GM23248 (cell line): ENCODE results near the gene SDCCAG8. TPM values are rescaled to one million over a fixed set of nuclear protein-coding genes. Genes with fewer than 3 reads are reported as not detected.

Source experiments
- DNase-seq: peaks from one replicate; pipeline ENCODE4 v3.0.0-alpha.2; 2015
- H2AFZ ChIP-seq: fragments of 200-600 bp; sonication (generic); 2 replicates; pipeline ENCODE4 v1.6.1; 2016; ENCODE audit warnings: antibody characterized with exemption
- H3F3A ChIP-seq: fragments of 200-600 bp; sonication (generic); 2 replicates; pipeline ENCODE4 v1.6.1; 2016; ENCODE audit warnings: mild to moderate bottlenecking, antibody characterized with exemption, mixed run types; ENCODE audit not compliant: insufficient read depth
- H3K27ac ChIP-seq: fragments of 200-600 bp; sonication (generic); 2 replicates; pipeline ENCODE4 v1.5.1; 2016; ENCODE audit warnings: mild to moderate bottlenecking
- H3K27me3 ChIP-seq: fragments of 200-600 bp; sonication (generic); replicated peaks from 2 replicates; pipeline ENCODE4 v1.6.1; 2016; ENCODE audit warnings: mild to moderate bottlenecking; ENCODE audit not compliant: insufficient read depth
- H3K36me3 ChIP-seq: fragments of 200-600 bp; sonication (generic); 2 replicates; pipeline ENCODE4 v1.6.1; 2016; ENCODE audit warnings: low read depth, mild to moderate bottlenecking
- H3K4me1 ChIP-seq: fragments of 200-600 bp; sonication (generic); 2 replicates; pipeline ENCODE4 v1.6.1; 2016; ENCODE audit warnings: mild to moderate bottlenecking; ENCODE audit not compliant: insufficient read depth
- H3K4me2 ChIP-seq: fragments of 200-600 bp; sonication (generic); one replicate; pipeline ENCODE4 v1.6.1; 2016; ENCODE audit warnings: mild to moderate bottlenecking; ENCODE audit not compliant: unreplicated experiment
- H3K4me3 ChIP-seq: fragments of 200-600 bp; sonication (generic); 2 replicates; pipeline ENCODE4 v1.5.1; 2016; ENCODE audit warnings: mild to moderate bottlenecking
- H3K79me2 ChIP-seq: fragments of 200-600 bp; sonication (generic); 2 replicates; pipeline ENCODE4 v1.6.1; 2016; ENCODE audit warnings: mild to moderate bottlenecking; ENCODE audit not compliant: insufficient read depth
- H3K9ac ChIP-seq: fragments of 200-600 bp; sonication (generic); 2 replicates; pipeline ENCODE4 v1.6.1; 2016; ENCODE audit warnings: mild to moderate bottlenecking
- H3K9me2 ChIP-seq: fragments of 200-600 bp; sonication (generic); 2 replicates; pipeline ENCODE4 v1.6.1; 2016; ENCODE audit warnings: mixed run types, mild to moderate bottlenecking, moderate library complexity; ENCODE audit not compliant: insufficient read depth
- H3K9me3 ChIP-seq: fragments of 200-600 bp; sonication (generic); one replicate; pipeline ENCODE4 v1.6.1; 2017; ENCODE audit warnings: low read depth
- H4K20me1 ChIP-seq: fragments of 200-600 bp; sonication (generic); 2 replicates; pipeline ENCODE4 v1.6.0; 2016; ENCODE audit not compliant: insufficient read depth
- EZH2 ChIP-seq: fragments of 200-600 bp; sonication (generic); IDR thresholded peaks from 2 replicates; pipeline ENCODE4 v1.6.1; 2018; ENCODE audit warnings: antibody characterized with exemption, mild to moderate bottlenecking; ENCODE audit not compliant: insufficient read depth, poor library complexity, severe bottlenecking
- EZH2phosphoT487 ChIP-seq: fragments of 200-600 bp; sonication (generic); IDR thresholded peaks from 2 replicates; pipeline ENCODE4 v1.6.1; 2018; ENCODE audit warnings: antibody characterized with exemption, moderate library complexity, mild to moderate bottlenecking, low read depth; ENCODE audit not compliant: insufficient read depth
- WGBS, 2 experiments: methylation state at CpG; one replicate each; pipeline ENCODE4 v1.1.6; 2015 to 2017; ENCODE audit warnings: low lambda C conversion rate in 2 of 2, low coverage in 1 of 2; ENCODE audit errors: missing lambda C conversion rate in 2 of 2; 5-methylcytosine and 5-hydroxymethylcytosine counted together
- in situ Hi-C: fragments of 300-500 bp; cut with MboI; formaldehyde crosslinking; loops from 2 replicates; pipeline ENCODE4 v1.15.0; 2020
- polyA plus RNA-seq: library from polyadenylated mRNA; unstranded; fragments of >200 nt; fragmentation: Nextera tagmentation; extraction: Ambion mirVana; gene quantifications from 2 replicates; pipeline ENCODE4 v1.2.1, GENCODE V29; 2016
- total RNA-seq: library from RNA; depleted of rRNA; stranded (reverse); fragments of >200 nt; shearing (Covaris generic); gene quantifications from 2 replicates; pipeline ENCODE4 v1.2.3, GENCODE V29; 2014

Gene SDCCAG8
- total and polyA plus RNA-seq, 2 experiments from 2014 or later, result 29.4 to 45.3 TPM

- Histone ChIP-seq H3K27ac (no peak overlapping the region), H3K9ac (no peak overlapping the region), H3K4me3 (no peak overlapping the region), H4K20me1 (no peaks in the 10 kb centered on the region), H3K79me2 (no peaks in the 10 kb centered on the region), H3K9me2 (no peaks in the 10 kb centered on the region), H3K4me1 (no peaks in the 10 kb centered on the region), H3K9me3 (no peaks in the 10 kb centered on the region), H3K36me3 (0 out of 2 replicates have a peak, but pooled peaks cover 21% of the 10 kb centered on the region), H3K4me2 (no peak overlapping the region), H3K27me3 (no peaks in the 10 kb centered on the region), H2AFZ (no peak overlapping the region), H3F3A (no peaks in the 10 kb centered on the region)
- no peak for TF ChIP-seq EZH2
- TF ChIP-seq EZH2phosphoT487, result no peak
- in situ Hi-C loops, result loop anchor here (10.0 kb wide), 1 partner anchor 938 kb away; no protein-coding TSS in a partner anchor
- DNase-seq, result no peak
- WGBS, 2 experiments, result 95 to 96% methylated on average over 3 of the region's 3 CpGs
These were observed 90.6 kb downstream of the SDCCAG8 start for GRCh38 chr1:243346468-243346867.

DNA sequence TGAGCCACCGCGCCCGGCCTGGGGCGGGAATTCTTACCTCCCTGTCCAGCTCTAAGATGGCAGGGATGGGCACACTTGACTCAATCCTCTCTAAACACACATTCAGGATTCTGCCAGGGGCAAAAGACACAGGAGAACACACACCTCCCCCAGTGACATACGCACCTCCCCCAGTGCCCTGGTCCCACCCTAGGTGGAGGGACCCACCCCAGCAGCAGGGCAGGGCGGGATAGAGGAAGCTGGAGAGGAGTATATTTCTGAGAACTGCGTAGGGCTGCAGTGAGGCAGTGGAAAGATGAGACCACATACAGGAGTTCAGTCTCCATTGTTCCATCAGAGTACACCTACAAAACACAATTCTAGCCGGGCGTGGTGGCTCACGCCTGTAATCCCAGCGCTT, 92.5 kb downstream of the SDCCAG8 start:
- Histone ChIP-seq H3K9ac (no peak overlapping the region), H4K20me1 (no peaks in the 10 kb centered on the region), H3K4me3 (no peak overlapping the region), H3K36me3 (0 out of 2 replicates have a peak, but pooled peaks cover 13% of the 10 kb centered on the region), H3K9me2 (no peaks in the 10 kb centered on the region), H3K79me2 (no peaks in the 10 kb centered on the region), H3K4me2 (no peak overlapping the region), H2AFZ (no peak overlapping the region), H3K27me3 (no peaks in the 10 kb centered on the region), H3K9me3 (no peaks in the 10 kb centered on the region), H3F3A (no peaks in the 10 kb centered on the region), H3K27ac (no peak overlapping the region), H3K4me1 (no peaks in the 10 kb centered on the region)
- no peak for DNase-seq
- TF ChIP-seq EZH2phosphoT487 (no peak), EZH2 (no peak)
- in situ Hi-C loops, result loop anchor here (10.0 kb wide), 1 partner anchor 936 kb away; no protein-coding TSS in a partner anchor
- WGBS, 2 experiments, result 98 to 100% methylated on average over 10 to 11 of the region's 11 CpGs

GRCh38 chr1:243349128-243349527, 93.3 kb downstream of the SDCCAG8 start:
- Histone ChIP-seq H4K20me1 (no peaks in the 10 kb centered on the region), H3K9me2 (no peaks in the 10 kb centered on the region), H3K4me3 (no peak overlapping the region), H3F3A (no peaks in the 10 kb centered on the region), H3K9ac (no peak overlapping the region), H3K36me3 (0 out of 2 replicates have a peak, but pooled peaks cover 11% of the 10 kb centered on the region), H3K27ac (no peak overlapping the region), H2AFZ (no peak overlapping the region), H3K4me2 (no peak overlapping the region), H3K79me2 (no peaks in the 10 kb centered on the region), H3K9me3 (no peaks in the 10 kb centered on the region), H3K4me1 (peaks cover 5% of the 10 kb centered on the region; the same call in 1 of the 2 replicates), H3K27me3 (no peaks in the 10 kb centered on the region)
- 96 to 100% methylated on average over 1 of the region's 1 CpG for WGBS, 2 experiments
- in situ Hi-C loops, result loop anchor here (10.0 kb wide), 1 partner anchor 936 kb away; no protein-coding TSS in a partner anchor
- DNase-seq, result no peak
- no peak for TF ChIP-seq EZH2phosphoT487
- no peak for TF ChIP-seq EZH2

DNA sequence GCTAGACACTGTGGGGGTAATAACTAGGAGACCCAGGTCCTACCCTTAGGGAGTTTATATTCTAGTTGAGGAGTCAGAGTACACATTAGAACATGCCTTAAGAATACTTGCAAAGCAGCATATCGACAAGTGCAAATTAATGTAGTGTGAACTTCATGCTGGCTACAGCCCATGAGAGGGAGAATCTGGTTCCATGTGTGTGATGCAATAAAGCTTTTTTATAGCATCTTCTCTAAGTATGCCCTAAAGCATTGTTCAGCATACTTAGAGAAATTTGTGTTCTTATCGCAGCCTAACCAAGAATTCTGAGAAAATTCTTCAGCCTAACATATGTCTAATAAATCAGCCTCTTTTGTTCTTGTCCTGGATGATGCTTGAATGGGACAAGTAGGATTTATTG, 95.5 kb downstream of the SDCCAG8 start:
- Histone ChIP-seq H3K27ac (no peak overlapping the region), H3K4me2 (no peak overlapping the region), H3K4me3 (no peak overlapping the region), H3K9me3 (no peaks in the 10 kb centered on the region), H4K20me1 (no peaks in the 10 kb centered on the region), H3K27me3 (no peaks in the 10 kb centered on the region), H3K4me1 (peaks cover 11% of the 10 kb centered on the region; the same call in 1 of the 2 replicates), H3K36me3 (0 out of 2 replicates have a peak, but pooled peaks cover 2% of the 10 kb centered on the region), H3K9me2 (no peaks in the 10 kb centered on the region), H2AFZ (no peak overlapping the region), H3K79me2 (no peaks in the 10 kb centered on the region), H3K9ac (no peak overlapping the region), H3F3A (no peaks in the 10 kb centered on the region)
- 56 to 65% methylated on average over 2 of the region's 2 CpGs for WGBS, 2 experiments
- in situ Hi-C loops, result loop anchor here (25.0 kb wide), 1 partner anchor 386 kb away; no protein-coding TSS in a partner anchor
- TF ChIP-seq EZH2phosphoT487 (no peak), EZH2 (no peak)
- no peak for DNase-seq
